Measurements from ENCODE around the gene C3orf20.

The C3orf20 gene

GRCh38 chr3:14772533-14773138 lies 97.7 kb downstream of the C3orf20 start:
- no peak for DNase-seq (ENCODE audit: extremely low read depth in 1 of 2, low read depth in 1 of 2)

DNA sequence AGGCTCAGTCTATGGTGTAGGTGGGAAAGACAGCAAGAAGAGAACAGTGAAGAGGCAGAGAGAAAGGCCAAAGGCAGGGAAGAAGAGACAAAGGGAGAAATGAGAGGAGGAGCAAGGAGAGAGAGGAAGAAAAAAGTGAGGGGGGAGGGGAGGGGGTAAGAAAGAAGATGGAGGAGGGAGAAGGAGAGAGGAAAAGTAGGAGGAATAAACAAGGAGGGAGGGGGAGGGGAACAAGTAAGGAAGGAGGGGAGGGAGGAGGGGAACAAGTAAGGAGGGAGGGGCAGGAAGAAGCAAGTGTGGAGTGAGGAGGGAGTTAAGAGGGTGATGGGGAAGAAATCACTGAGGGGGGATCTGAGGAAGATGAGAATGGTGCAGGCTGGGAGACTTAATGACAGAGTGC lies 98.3 kb downstream of the C3orf20 start:
- no peak for DNase-seq (ENCODE audit: extremely low read depth in 1 of 2, low read depth in 1 of 2)

- no peak for DNase-seq (ENCODE audit: extremely low read depth in 1 of 2, low read depth in 1 of 2)
Measured at GRCh38 chr3:14773691-14774128, 98.8 kb downstream of the C3orf20 start.

GRCh38 chr3:14774431-14774830 lies 99.5 kb downstream of the C3orf20 start:
- no peak for DNase-seq (ENCODE audit: extremely low read depth in 1 of 2, low read depth in 1 of 2)

DNA sequence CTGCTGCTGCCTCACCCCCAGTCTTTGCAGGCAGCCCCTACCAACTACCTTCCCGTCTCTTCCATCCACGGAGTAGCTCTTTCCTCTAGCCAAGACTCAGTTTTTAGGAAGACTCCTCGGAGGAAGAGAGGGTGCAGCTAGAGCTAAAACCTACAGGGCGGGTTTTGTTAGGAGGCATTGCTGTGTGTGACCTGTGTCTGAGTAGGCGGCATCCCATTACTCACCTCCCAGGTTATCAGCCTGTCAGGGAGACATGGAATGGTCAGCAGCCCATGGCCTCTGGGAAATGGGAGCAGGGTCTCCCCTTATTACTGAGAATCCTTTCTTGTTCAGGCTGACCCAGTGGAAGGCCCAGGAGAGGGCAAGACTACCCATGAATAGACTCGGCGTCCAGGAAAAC lies 100.1 kb downstream of the C3orf20 start:
- no peak for DNase-seq (ENCODE audit: extremely low read depth in 1 of 2, low read depth in 1 of 2)

DNA sequence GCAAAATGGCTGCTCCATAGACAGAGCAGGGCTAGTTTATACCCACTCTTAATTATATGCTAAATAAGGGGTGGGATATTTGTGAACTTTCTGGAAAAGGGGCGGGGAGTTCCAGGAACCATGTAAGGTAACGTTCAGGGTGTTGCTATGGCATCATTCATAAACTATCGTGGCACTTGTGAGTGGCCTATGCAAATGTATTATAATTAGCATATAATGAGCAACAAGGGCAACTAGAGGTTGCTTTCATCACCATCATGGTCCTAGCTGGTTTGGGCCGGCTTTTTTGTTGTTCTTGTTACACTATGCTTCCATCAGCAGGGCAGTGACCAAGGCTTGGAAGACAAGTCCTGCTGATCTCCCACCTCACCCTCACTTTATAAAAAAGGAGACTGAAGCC lies 100.6 kb downstream of the C3orf20 start:
- no peak for DNase-seq (ENCODE audit: extremely low read depth in 1 of 2, low read depth in 1 of 2)

DNA sequence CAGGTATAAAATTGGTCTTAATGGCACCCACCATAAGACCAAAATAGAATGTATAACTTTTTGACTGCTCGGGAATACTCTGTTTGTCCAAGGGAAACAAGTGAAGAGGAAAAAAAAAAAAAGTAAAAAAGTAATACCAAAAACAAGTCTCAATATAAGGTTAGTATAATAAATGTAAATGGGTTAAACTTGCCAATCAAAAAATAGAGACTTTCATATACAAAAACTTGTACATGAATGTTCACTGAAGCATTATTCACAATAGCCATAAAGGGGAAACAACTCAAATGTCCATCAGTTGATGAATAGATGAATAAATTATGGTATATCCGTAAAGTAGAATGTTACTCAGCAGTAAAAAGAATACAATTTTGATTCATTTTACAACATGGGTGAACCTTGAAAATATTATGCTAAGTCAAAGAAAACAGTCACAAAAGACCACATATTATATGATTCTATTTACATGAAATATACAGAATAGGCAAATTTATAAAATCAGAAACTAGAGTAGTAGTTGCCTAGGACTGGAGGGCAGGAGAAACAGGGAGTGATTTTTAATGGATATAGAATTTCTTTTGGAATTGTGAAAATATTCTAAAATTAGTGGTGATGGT lies 104.2 kb downstream of the C3orf20 start:
- no peak for DNase-seq (ENCODE audit: extremely low read depth in 1 of 2, low read depth in 1 of 2)

- no peak for DNase-seq (ENCODE audit: extremely low read depth in 1 of 2, low read depth in 1 of 2)
Measured at GRCh38 chr3:14780927-14781507, 106.1 kb downstream of the C3orf20 start.

GRCh38 chr3:14783480-14784086 lies 108.6 kb downstream of the C3orf20 start:
- DNase-seq (ENCODE audit: extremely low read depth in 1 of 2, low read depth in 1 of 2), result no peak

- no peak for DNase-seq (ENCODE audit: extremely low read depth in 1 of 2, low read depth in 1 of 2)
Measured at GRCh38 chr3:14784087-14784681, 109.2 kb downstream of the C3orf20 start.

GRCh38 chr3:14785207-14786155 lies 110.5 kb downstream of the C3orf20 start:
- DNase-seq (ENCODE audit: extremely low read depth in 1 of 2, low read depth in 1 of 2), result no peak

DNA sequence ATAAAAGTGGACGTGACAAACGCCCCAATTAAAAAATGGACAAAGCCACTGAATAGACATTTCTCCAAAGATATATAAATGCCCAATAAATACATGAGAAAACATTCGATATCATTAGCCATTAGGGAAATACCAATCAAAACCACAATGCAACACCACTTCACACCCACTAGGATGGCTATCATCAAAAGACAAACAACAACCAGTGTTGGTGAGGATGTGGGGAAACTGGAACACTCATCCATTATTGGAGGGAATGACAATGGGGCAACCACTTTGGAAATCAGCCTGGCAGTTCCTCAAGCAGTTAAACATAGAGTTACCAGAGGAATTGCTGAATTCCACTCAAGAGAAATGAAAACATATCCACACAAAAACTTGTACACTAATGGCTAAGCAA lies 111.4 kb downstream of the C3orf20 start:
- no peak for DNase-seq (ENCODE audit: extremely low read depth in 1 of 2, low read depth in 1 of 2)

- DNase-seq (ENCODE audit: extremely low read depth in 1 of 2, low read depth in 1 of 2), result no peak
Measured at GRCh38 chr3:14787630-14788029, 112.7 kb downstream of the C3orf20 start.

DNA sequence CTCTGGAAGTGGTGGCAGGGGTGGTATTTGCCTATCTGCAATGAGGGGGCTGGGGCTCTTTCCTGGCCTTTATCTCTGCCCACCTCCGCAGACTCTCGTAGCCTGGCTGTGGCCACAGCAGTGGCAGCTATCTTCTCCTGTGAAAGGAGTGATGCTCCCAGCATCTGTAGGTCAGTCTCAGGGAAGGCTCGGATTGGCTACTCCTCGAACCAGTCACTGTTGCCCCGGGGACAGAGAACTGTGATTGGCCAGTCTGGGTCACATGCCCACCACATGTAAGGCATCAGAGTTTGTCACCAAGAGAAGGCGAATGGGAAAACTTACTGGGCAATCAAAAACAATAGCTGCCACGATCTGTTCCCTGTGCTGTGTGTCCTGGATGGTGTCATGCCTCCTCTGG lies 113.7 kb downstream of the C3orf20 start:
- DNase-seq (ENCODE audit: extremely low read depth in 1 of 2, low read depth in 1 of 2), result no peak

GRCh38 chr3:14789221-14789620 lies 114.3 kb downstream of the C3orf20 start:
- DNase-seq (ENCODE audit: extremely low read depth in 1 of 2, low read depth in 1 of 2), result no peak

DNA sequence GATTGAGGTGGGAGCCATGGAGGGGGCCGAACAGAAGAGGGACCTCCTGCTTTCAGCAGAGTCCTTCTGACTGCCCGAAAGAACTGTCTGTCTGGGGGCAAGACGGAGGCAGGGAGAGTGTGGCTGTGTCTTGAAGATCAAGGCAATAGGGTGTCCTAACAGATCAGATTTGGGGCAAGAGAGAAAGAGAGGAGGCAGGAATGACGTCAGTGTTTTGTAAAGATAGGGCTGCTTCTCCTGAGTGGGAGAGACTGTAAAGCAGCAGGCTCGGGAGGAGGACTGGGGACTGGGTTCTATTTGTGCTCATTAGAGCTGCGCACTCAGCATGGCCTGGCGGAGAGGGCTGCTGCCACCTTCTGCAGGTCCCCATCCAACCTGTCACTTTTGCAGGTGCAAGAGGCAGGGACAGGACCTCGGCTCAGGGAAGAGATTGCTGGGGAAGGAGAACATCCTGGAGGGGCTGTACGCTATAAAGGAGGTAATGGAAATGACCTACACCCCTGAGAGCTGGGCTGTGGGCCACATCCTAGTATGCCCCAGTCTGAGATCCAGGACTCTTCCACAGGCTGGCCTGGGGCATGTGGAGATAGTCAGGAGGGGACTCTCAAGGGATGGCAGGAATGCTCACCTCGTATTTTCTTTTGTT lies 114.8 kb downstream of the C3orf20 start:
- no peak for DNase-seq (ENCODE audit: extremely low read depth in 1 of 2, low read depth in 1 of 2)

GRCh38 chr3:14791343-14791945 lies 116.5 kb downstream of the C3orf20 start:
- DNase-seq (ENCODE audit: extremely low read depth in 1 of 2, low read depth in 1 of 2), result peak in 1 of 2 donors; percentile 28

GRCh38 chr3:14792691-14793121 lies 117.8 kb downstream of the C3orf20 start:
- no peak for DNase-seq (ENCODE audit: extremely low read depth in 1 of 2, low read depth in 1 of 2)

GRCh38 chr3:14793126-14793857 lies 118.4 kb downstream of the C3orf20 start:
- DNase-seq (ENCODE audit: extremely low read depth in 1 of 2, low read depth in 1 of 2), result no peak

All from activated CD8-positive, alpha-beta memory T cell treated with anti-CD3 and anti-CD28 coated beads for 1 hour (primary cell).